SW 1271 (cell line): Measurements from ENCODE around the gene COL8A1.
"Not testable (repeated sequence)": the region's sequence is repeated elsewhere in the genome, so short reads cannot be mapped to it uniquely, and the experiment has no call there.

Experiments
- DNase-seq, 2 experiments: peaks; one replicate each; lab custom pipeline; 2025; lab: John Stamatoyannopoulos, UW

The COL8A1 gene

GRCh38 chr3:99805160-99805559 is 166.8 kb downstream of the COL8A1 start:
- DNase-seq: no peak

GRCh38 chr3:99808163-99808794 is 169.9 kb downstream of the COL8A1 start:
- peak; percentile 5 to 71 for DNase-seq

GRCh38 chr3:99809565-99809964 is 171.2 kb downstream of the COL8A1 start:
- DNase-seq: no peak

- DNase-seq: no peak
Measured at GRCh38 chr3:99810403-99810802, 172.0 kb downstream of the COL8A1 start.

- DNase-seq: peak in 1 of 2 experiments; percentile 45
Measured at GRCh38 chr3:99817047-99817436, 178.6 kb downstream of the COL8A1 start.

- DNase-seq: peak; percentile 83 to 95
Measured at GRCh38 chr3:99817437-99818240, 179.2 kb downstream of the COL8A1 start, which contains the start of gene CMSS1. Gene CMSS1, plus strand, starts transcription at chr3:99817862.

GRCh38 chr3:99818818-99819217 is 180.4 kb downstream of the COL8A1 start:
- no peak for DNase-seq

- no peak for DNase-seq
Measured at GRCh38 chr3:99823723-99824711, 185.6 kb downstream of the COL8A1 start.

- DNase-seq: peak in 1 of 2 experiments; percentile 42
Measured at GRCh38 chr3:99825004-99825640, 186.7 kb downstream of the COL8A1 start.

GRCh38 chr3:99829844-99830243 is 191.4 kb downstream of the COL8A1 start:
- DNase-seq: no peak

- DNase-seq: no peak
Measured at GRCh38 chr3:99833617-99834205, 195.3 kb downstream of the COL8A1 start.

GRCh38 chr3:99834211-99834957 is 196.0 kb downstream of the COL8A1 start:
- no peak for DNase-seq

- no peak for DNase-seq
Measured at GRCh38 chr3:99836681-99837080, 198.3 kb downstream of the COL8A1 start.

GRCh38 chr3:99837715-99838114 is 199.3 kb downstream of the COL8A1 start:
- DNase-seq: no peak

- no peak for DNase-seq
Measured at GRCh38 chr3:99838755-99839154, 200.4 kb downstream of the COL8A1 start.

- DNase-seq: no peak
Measured at GRCh38 chr3:99839613-99840012, 201.2 kb downstream of the COL8A1 start.

- not testable (repeated sequence) for DNase-seq
Measured at GRCh38 chr3:99841949-99842348, 203.6 kb downstream of the COL8A1 start.

GRCh38 chr3:99842826-99843589 is 204.6 kb downstream of the COL8A1 start:
- peak in 1 of 2 experiments; percentile 76 for DNase-seq

- no peak for DNase-seq
Measured at GRCh38 chr3:99843590-99844258, 205.3 kb downstream of the COL8A1 start.
